ENCODE results near the gene SIK3. TPM values are rescaled to one million over a fixed set of nuclear protein-coding genes. Genes with fewer than 3 reads are reported as not detected.

SIK3 gene
- total and polyA plus RNA-seq, 4 donors = 6.4 to 64.2 (median 39.0) TPM

DNA sequence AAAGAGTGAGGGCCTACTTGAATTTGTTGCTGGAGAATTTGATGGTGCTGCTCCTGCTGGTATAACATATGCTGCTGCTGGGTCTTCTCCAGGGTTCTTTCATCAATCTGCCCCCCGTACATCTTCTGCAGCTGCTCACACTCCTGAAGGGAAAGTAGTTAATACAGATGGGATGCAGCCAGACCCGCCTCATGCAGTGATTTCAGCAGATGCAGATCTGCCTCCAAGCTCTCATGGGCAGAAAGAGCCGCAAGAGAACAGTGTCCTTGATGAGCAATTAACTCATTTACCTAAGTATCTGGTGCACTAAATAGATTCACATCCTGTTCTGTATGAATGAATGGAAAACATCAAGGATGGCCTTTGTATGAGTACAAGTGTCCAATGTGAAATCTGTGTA is 236.0 kb downstream of the SIK3 start:
- Histone ChIP-seq H3K4me3 (ENCODE audit: low read length in 2 of 2) (no peak overlapping the region), H3K36me3 (ENCODE audit: control insufficient read depth in 1 of 2, insufficient read depth in 2 of 2, low read length in 1 of 2) (peaks cover 13 to 14% of the 10 kb centered on the region in 2 donors), H3K4me1 (ENCODE audit: control insufficient read depth in 1 of 2, insufficient read depth in 2 of 2, low read length in 2 of 2) (no peaks in the 10 kb centered on the region), H3K9me3 (ENCODE audit: control insufficient read depth, low read length) (no peaks in the 10 kb centered on the region), H3K27me3 (ENCODE audit: control insufficient read depth in 1 of 2, insufficient read depth in 2 of 2, low read length in 1 of 2) (no peaks in the 10 kb centered on the region), H3K27ac (ENCODE audit: low read depth in 1 of 2, low read length in 2 of 2) (no peak overlapping the region)
- no peak for DNase-seq
- no peak for ATAC-seq (ENCODE audit: low FRiP score)
- intact Hi-C loops (cut with DNase I) = no loop called here
- 87 to 92% methylated on average over 3 of the region's 3 CpGs for WGBS, 2 donors

- no peaks in the 10 kb centered on the region for H3K4me1 ChIP-seq (ENCODE audit: control insufficient read depth in 1 of 2, insufficient read depth in 2 of 2, low read length in 2 of 2)
- H3K27me3 ChIP-seq (ENCODE audit: control insufficient read depth in 1 of 2, insufficient read depth in 2 of 2, low read length in 1 of 2) = no peaks in the 10 kb centered on the region
- no peak overlapping the region for H3K4me3 ChIP-seq (ENCODE audit: low read length in 2 of 2)
- peaks cover 13 to 14% of the 10 kb centered on the region in 2 donors for H3K36me3 ChIP-seq (ENCODE audit: control insufficient read depth in 1 of 2, insufficient read depth in 2 of 2, low read length in 1 of 2)
- ATAC-seq (ENCODE audit: low FRiP score) (no peak), DNase-seq (no peak)
- no peaks in the 10 kb centered on the region for H3K9me3 ChIP-seq (ENCODE audit: control insufficient read depth, low read length)
- H3K27ac ChIP-seq (ENCODE audit: low read depth in 1 of 2, low read length in 2 of 2) = no peak overlapping the region
- intact Hi-C loops (cut with DNase I) = no loop called here
- WGBS, 2 donors = 76 to 77% methylated on average over 1 of the region's 1 CpG
These were observed 236.7 kb downstream of the SIK3 start for GRCh38 chr11:116861539-116861938.

- Histone ChIP-seq H3K27ac (ENCODE audit: low read depth in 1 of 2, low read length in 2 of 2) (no peak overlapping the region), H3K4me1 (ENCODE audit: control insufficient read depth in 1 of 2, insufficient read depth in 2 of 2, low read length in 2 of 2) (no peaks in the 10 kb centered on the region), H3K36me3 (ENCODE audit: control insufficient read depth in 1 of 2, insufficient read depth in 2 of 2, low read length in 1 of 2) (peaks cover 13 to 14% of the 10 kb centered on the region in 2 donors), H3K9me3 (ENCODE audit: control insufficient read depth, low read length) (no peaks in the 10 kb centered on the region), H3K4me3 (ENCODE audit: low read length in 2 of 2) (no peak overlapping the region), H3K27me3 (ENCODE audit: control insufficient read depth in 1 of 2, insufficient read depth in 2 of 2, low read length in 1 of 2) (no peaks in the 10 kb centered on the region)
- no peak for ATAC-seq (ENCODE audit: low FRiP score)
- 89 to 92% methylated on average over 6 of the region's 6 CpGs for WGBS, 2 donors
- intact Hi-C loops (cut with DNase I) = no loop called here
- no peak for DNase-seq
These were observed 237.9 kb downstream of the SIK3 start for GRCh38 chr11:116860303-116860702.

DNA sequence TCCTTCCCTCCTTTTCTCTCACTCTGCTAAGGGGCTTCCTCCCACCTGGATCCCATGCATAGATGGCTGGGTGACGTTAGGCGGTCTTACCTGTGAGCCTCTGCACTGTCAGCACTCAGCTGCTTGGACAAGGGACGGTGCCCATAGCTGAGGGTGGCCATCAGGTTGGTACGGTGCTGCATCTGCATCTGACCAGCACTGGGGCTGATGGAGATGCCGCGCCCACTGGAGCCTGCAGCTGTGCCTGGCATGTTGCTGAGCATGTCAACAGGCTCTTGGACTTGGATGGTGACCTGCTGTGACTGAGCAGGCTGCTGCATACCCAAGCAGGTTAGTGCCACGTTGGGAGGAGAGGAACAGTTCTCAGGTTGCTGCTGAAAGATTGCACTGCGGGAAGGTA is 239.1 kb downstream of the SIK3 start:
- 92 to 93% methylated on average over 8 of the region's 8 CpGs for WGBS, 2 donors
- intact Hi-C loops (cut with DNase I) = no loop called here
- H3K4me1 ChIP-seq (ENCODE audit: control insufficient read depth in 1 of 2, insufficient read depth in 2 of 2, low read length in 2 of 2) = no peaks in the 10 kb centered on the region
- peaks cover 9% of the 10 kb centered on the region in 2 donors for H3K36me3 ChIP-seq (ENCODE audit: control insufficient read depth in 1 of 2, insufficient read depth in 2 of 2, low read length in 1 of 2)
- DNase-seq = no peak
- H3K4me3 ChIP-seq (ENCODE audit: low read length in 2 of 2) = no peak overlapping the region
- no peaks in the 10 kb centered on the region for H3K9me3 ChIP-seq (ENCODE audit: control insufficient read depth, low read length)
- no peak for ATAC-seq (ENCODE audit: low FRiP score)
- H3K27me3 ChIP-seq (ENCODE audit: control insufficient read depth in 1 of 2, insufficient read depth in 2 of 2, low read length in 1 of 2) = no peaks in the 10 kb centered on the region
- H3K27ac ChIP-seq (ENCODE audit: low read depth in 1 of 2, low read length in 2 of 2) = no peak overlapping the region

- 69 to 74% methylated on average over 7 of the region's 7 CpGs for WGBS, 2 donors
- peak in 1 of 2 donors; percentile 61 for DNase-seq
- H3K9me3 ChIP-seq (ENCODE audit: control insufficient read depth, low read length) = no peaks in the 10 kb centered on the region
- H3K4me1 ChIP-seq (ENCODE audit: control insufficient read depth in 1 of 2, insufficient read depth in 2 of 2, low read length in 2 of 2) = no peaks in the 10 kb centered on the region
- no peaks in the 10 kb centered on the region for H3K27me3 ChIP-seq (ENCODE audit: control insufficient read depth in 1 of 2, insufficient read depth in 2 of 2, low read length in 1 of 2)
- intact Hi-C loops (cut with DNase I) = no loop called here
- H3K4me3 ChIP-seq (ENCODE audit: low read length in 2 of 2) = no peak overlapping the region
- peaks cover 7 to 9% of the 10 kb centered on the region in 2 donors for H3K36me3 ChIP-seq (ENCODE audit: control insufficient read depth in 1 of 2, insufficient read depth in 2 of 2, low read length in 1 of 2)
- no peak for ATAC-seq (ENCODE audit: low FRiP score)
- H3K27ac ChIP-seq (ENCODE audit: low read depth in 1 of 2, low read length in 2 of 2) = no peak overlapping the region
These were observed 240.3 kb downstream of the SIK3 start for GRCh38 chr11:116857936-116858335.

DNA sequence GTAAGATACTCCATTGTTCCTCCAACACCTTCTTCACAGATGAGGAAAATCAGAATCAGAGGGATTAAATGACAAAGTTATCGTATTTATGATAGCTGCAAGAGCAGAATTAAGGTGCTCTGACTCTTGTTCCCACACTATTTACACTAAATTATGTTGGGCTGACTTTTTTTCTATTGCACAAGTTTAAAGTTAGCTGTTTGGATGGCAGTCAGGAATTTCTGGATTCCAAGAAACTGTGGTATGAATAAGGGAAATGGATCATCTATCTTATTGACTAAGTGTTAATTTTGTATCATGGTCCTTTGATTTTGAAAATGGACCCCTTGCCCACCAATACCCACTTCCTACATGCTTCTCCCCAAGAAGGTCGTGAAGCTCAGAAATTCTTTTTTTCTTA is 240.9 kb downstream of the SIK3 start:
- Histone ChIP-seq H3K9me3 (ENCODE audit: control insufficient read depth, low read length) (no peaks in the 10 kb centered on the region), H3K4me1 (ENCODE audit: control insufficient read depth in 1 of 2, insufficient read depth in 2 of 2, low read length in 2 of 2) (no peaks in the 10 kb centered on the region), H3K27me3 (ENCODE audit: control insufficient read depth in 1 of 2, insufficient read depth in 2 of 2, low read length in 1 of 2) (no peaks in the 10 kb centered on the region), H3K4me3 (ENCODE audit: low read length in 2 of 2) (no peak overlapping the region), H3K36me3 (ENCODE audit: control insufficient read depth in 1 of 2, insufficient read depth in 2 of 2, low read length in 1 of 2) (peaks cover 5 to 9% of the 10 kb centered on the region in 2 donors), H3K27ac (ENCODE audit: low read depth in 1 of 2, low read length in 2 of 2) (no peak overlapping the region)
- intact Hi-C loops (cut with DNase I) = no loop called here
- no peak for ATAC-seq (ENCODE audit: low FRiP score)
- 63 to 70% methylated on average over 2 of the region's 2 CpGs for WGBS, 2 donors
- no peak for DNase-seq

DNA sequence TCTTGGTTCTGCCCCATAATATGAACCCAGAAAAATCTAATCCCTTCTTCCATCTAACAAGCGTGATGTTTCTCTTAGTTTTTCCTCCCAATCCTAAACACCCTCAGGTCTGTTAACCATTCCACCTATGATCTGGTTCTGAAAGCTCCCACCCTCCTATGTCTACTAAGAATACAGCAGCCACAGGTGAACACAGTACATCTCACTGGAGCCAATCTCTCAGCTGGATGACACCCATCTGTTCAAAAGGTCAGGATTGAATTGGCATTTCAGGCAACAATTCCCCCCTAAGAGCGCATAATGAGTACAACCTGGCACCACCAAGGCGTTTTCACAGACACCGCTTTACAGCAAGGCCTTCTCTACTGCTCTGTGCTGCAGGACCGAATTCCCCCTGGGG is 241.8 kb downstream of the SIK3 start:
- DNase-seq (no peak), ATAC-seq (ENCODE audit: low FRiP score) (no peak)
- no peaks in the 10 kb centered on the region for H3K9me3 ChIP-seq (ENCODE audit: control insufficient read depth, low read length)
- H3K4me1 ChIP-seq (ENCODE audit: control insufficient read depth in 1 of 2, insufficient read depth in 2 of 2, low read length in 2 of 2) = no peaks in the 10 kb centered on the region
- intact Hi-C loops (cut with DNase I) = no loop called here
- no peaks in the 10 kb centered on the region for H3K27me3 ChIP-seq (ENCODE audit: control insufficient read depth in 1 of 2, insufficient read depth in 2 of 2, low read length in 1 of 2)
- peaks cover 0 to 8% of the 10 kb centered on the region in 2 donors for H3K36me3 ChIP-seq (ENCODE audit: control insufficient read depth in 1 of 2, insufficient read depth in 2 of 2, low read length in 1 of 2)
- 77 to 93% methylated on average over 5 of the region's 5 CpGs for WGBS, 2 donors
- no peak overlapping the region for H3K4me3 ChIP-seq (ENCODE audit: low read length in 2 of 2)
- H3K27ac ChIP-seq (ENCODE audit: low read depth in 1 of 2, low read length in 2 of 2) = no peak overlapping the region

DNA sequence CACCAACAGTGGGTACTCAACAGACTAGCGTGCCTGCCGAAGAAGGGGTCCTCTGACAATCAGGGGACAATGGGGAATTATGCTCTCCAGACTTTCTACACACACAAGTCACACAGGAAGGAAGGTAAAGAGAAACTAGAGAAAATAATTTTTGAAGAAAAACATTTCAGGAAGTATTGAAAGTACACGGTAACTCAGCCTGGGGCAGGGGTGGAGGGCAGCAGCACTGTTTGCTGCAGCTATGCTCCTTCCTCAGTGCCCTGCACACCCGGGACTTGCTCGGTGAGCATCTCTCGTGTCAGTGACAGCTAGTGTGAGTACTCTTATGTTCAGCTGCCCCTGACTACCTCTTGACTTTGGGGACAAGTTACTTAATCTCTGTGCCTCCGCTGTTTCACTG is 242.8 kb downstream of the SIK3 start:
- intact Hi-C loops (cut with DNase I) = no loop called here
- no peak overlapping the region for H3K27ac ChIP-seq (ENCODE audit: low read depth in 1 of 2, low read length in 2 of 2)
- DNase-seq (peak in 1 of 2 donors; percentile 56), ATAC-seq (ENCODE audit: low FRiP score) (no peak)
- peaks cover 0 to 6% of the 10 kb centered on the region in 2 donors for H3K36me3 ChIP-seq (ENCODE audit: control insufficient read depth in 1 of 2, insufficient read depth in 2 of 2, low read length in 1 of 2)
- no peaks in the 10 kb centered on the region for H3K27me3 ChIP-seq (ENCODE audit: control insufficient read depth in 1 of 2, insufficient read depth in 2 of 2, low read length in 1 of 2)
- H3K4me3 ChIP-seq (ENCODE audit: low read length in 2 of 2) = no peak overlapping the region
- WGBS, 2 donors = 94 to 95% methylated on average over 7 of the region's 7 CpGs
- no peaks in the 10 kb centered on the region for H3K4me1 ChIP-seq (ENCODE audit: control insufficient read depth in 1 of 2, insufficient read depth in 2 of 2, low read length in 2 of 2)
- H3K9me3 ChIP-seq (ENCODE audit: control insufficient read depth, low read length) = no peaks in the 10 kb centered on the region

GRCh38 chr11:116853461-116854073 is 244.7 kb downstream of the SIK3 start:
- Histone ChIP-seq H3K27ac (ENCODE audit: low read depth in 1 of 2, low read length in 2 of 2) (no peak overlapping the region), H3K9me3 (ENCODE audit: control insufficient read depth, low read length) (no peaks in the 10 kb centered on the region), H3K4me1 (ENCODE audit: control insufficient read depth in 1 of 2, insufficient read depth in 2 of 2, low read length in 2 of 2) (no peaks in the 10 kb centered on the region), H3K27me3 (ENCODE audit: control insufficient read depth in 1 of 2, insufficient read depth in 2 of 2, low read length in 1 of 2) (no peaks in the 10 kb centered on the region), H3K4me3 (ENCODE audit: low read length in 2 of 2) (no peak overlapping the region), H3K36me3 (ENCODE audit: control insufficient read depth in 1 of 2, insufficient read depth in 2 of 2, low read length in 1 of 2) (peaks cover 0 to 2% of the 10 kb centered on the region in 2 donors)
- ATAC-seq (ENCODE audit: low FRiP score) (no peak), DNase-seq (no peak)
- WGBS, 2 donors = 71 to 93% methylated on average over 6 of the region's 6 CpGs
- intact Hi-C loops (cut with DNase I) = no loop called here
